ENCODE measurements around the gene OGT. TPM values are rescaled to one million over a fixed set of nuclear protein-coding genes. Genes with fewer than 3 reads are reported as not detected.
"Not testable (repeated sequence)": the region's sequence is repeated elsewhere in the genome, so short reads cannot be mapped to it uniquely, and the experiment has no call there.

The OGT gene
- 100 to 1,000 TPM in 5 of 10 donors, 10 to 100 TPM in 5; 76.1 to 190 (median 110) TPM for polyA plus RNA-seq (ENCODE audit: insufficient read length in 10 of 10)
- long read RNA-seq, donor 1, full-length matches to known transcripts = 2 of 13 reads
- long read RNA-seq, donor 1, partial matches to known transcripts = 11 of 13 reads
- long read RNA-seq, donor 1, other reads (novel, unspliced or antisense) = 0 of 13 reads
- long read RNA-seq, donor 2, full-length matches to known transcripts = 6 of 34 reads
- long read RNA-seq, donor 2, partial matches to known transcripts = 28 of 34 reads
- long read RNA-seq, donor 2, other reads (novel, unspliced or antisense) = 0 of 34 reads
- long read RNA-seq, donor 3 = 0 reads
- long read RNA-seq, donor 4, full-length matches to known transcripts = 2 of 2 reads
- long read RNA-seq, donor 4, partial matches to known transcripts = 0 of 2 reads
- long read RNA-seq, donor 4, other reads (novel, unspliced or antisense) = 0 of 2 reads
- long read RNA-seq, donor 5, full-length matches to known transcripts = 2 of 8 reads
- long read RNA-seq, donor 5, partial matches to known transcripts = 6 of 8 reads
- long read RNA-seq, donor 5, other reads (novel, unspliced or antisense) = 0 of 8 reads
- long read RNA-seq, donor 6, full-length matches to known transcripts = 4 of 23 reads
- long read RNA-seq, donor 6, partial matches to known transcripts = 19 of 23 reads
- long read RNA-seq, donor 6, other reads (novel, unspliced or antisense) = 0 of 23 reads
- long read RNA-seq, donor 7, partial matches to known transcripts = 14 of 14 reads
- long read RNA-seq, donor 7, other reads (novel, unspliced or antisense) = 0 of 14 reads
- long read RNA-seq, donor 8, full-length matches to known transcripts = 3 of 8 reads
- long read RNA-seq, donor 8, partial matches to known transcripts = 5 of 8 reads
- long read RNA-seq, donor 8, other reads (novel, unspliced or antisense) = 0 of 8 reads
- long read RNA-seq, donor 9 = 0 reads

DNA sequence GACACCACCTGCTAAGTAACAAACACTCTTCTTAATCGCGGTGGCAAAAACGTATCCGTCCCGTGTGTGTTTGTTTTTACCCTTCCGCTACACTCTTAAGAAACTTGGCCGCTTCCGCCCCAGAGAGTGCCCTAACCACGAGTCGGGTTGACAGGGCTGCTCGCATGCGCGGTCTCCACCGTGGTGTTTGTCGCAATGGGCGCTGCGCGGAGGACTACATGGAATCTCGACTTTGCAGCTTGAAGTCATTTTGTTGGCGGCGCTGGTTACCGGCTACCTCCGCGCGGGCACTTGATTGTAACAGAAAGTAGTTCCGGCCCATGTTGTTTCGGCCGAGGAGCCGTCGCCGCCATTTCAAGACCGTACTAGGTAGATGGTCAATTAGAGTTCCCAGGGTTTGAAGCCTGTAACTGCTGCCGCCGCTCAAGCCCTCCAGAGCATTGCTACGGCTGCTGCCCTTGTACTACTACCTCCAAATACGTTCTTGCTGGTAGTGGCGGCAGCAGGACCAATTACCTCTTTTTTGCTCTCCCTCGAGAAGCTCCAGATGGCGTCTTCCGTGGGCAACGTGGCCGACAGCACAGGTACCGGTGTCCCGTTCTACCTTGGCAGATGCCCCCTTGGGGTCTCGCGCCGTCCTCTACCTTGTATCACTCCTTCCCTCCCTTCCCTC, at the start of gene OGT:
Gene OGT, plus strand, starts transcription at position 352 of the 673 bp plus-strand sequence. Its CDS starts 196 bp downstream, at position 548.
- peak; percentile 93 to 96 (median 96) for DNase-seq

GRCh38 chrX:71487814-71488213, 45.1 kb upstream of the OGT start:
- no peak for DNase-seq

DNA sequence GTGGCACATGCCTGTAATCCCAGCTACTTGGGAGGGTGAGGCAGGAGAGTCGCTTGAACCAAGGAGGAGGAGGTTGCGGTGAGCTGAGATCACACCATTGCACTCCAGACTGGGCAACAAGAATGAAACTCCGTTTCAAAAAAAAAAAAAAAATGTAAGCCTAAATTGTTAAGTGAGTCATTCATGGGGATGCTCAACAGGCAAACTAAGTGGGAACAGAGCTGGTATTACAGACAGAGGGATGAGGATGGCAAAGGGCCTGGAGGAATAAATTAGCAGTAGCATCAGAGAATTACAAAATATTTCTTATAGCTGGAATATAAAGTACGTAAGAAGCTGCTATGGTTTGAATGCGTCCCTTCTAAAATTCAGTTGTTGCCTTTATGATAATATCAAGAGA, 43.4 kb upstream of the OGT start:
- DNase-seq = no peak

DNA sequence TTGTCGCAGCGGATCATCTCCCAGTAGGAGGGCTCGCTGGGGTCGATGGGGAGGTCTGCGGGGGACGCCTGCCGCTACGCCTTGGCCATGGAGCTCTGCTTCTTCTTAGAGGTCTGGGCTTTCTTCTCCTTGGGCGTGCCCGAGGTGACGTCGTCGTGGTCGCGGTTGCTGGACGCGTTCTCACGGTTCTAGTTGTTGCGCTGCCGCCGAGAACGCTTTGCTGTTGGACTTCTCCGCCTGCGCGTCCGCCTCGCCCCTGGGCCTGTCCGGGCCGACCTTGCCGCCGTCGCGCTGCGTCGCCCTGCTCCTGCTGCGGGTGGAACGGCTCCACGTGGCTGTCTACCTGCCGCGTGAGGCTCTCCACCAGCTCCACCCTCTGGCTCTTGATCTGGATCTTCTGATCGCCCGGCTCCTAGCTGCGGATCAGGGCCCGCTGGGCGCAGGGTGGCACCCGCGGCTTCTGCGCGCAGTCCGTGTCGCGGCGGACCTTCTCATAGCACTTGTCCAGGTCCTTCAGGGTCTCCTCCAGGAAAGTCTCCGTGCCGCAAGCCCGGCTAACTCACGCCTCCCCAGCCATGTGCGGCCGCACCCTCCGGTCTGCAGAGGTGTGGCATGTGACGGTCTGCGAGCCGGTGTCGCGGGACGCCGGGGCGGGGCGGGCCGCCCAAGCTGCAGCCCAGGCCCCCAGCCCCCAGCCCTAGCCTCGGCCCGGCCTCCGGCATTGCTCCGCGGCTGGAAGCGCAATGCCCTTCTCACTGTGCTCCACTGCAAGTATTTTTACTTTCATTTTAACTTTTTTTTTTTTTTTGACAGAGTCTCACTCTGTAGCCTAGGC, 40.5 kb upstream of the OGT start:
- DNase-seq = peak in 2 of 3 donors; percentile 37 to 64

GRCh38 chrX:71493111-71493613, 39.7 kb upstream of the OGT start:
- peak in 2 of 3 donors; percentile 21 to 28 for DNase-seq

DNA sequence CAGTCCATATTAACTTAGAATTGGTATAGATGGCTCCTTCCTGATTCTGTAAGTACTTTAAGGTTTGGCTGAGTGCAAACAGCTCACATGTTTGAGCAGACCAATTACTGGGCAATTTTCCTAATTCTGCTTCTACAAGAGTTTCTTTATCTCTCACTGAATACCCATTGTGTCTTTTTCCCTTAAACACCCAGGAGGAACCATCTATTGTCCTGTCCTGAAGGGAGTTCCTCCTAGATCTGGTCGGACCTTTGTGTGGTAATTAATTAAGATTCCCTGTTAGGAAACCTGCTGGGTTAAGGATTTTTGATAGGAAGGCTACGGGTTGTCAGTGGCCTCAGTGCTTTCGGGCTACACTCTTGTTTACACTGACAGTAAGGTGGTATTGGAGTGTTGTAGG, 36.9 kb upstream of the OGT start:
- not testable (repeated sequence) for DNase-seq

DNA sequence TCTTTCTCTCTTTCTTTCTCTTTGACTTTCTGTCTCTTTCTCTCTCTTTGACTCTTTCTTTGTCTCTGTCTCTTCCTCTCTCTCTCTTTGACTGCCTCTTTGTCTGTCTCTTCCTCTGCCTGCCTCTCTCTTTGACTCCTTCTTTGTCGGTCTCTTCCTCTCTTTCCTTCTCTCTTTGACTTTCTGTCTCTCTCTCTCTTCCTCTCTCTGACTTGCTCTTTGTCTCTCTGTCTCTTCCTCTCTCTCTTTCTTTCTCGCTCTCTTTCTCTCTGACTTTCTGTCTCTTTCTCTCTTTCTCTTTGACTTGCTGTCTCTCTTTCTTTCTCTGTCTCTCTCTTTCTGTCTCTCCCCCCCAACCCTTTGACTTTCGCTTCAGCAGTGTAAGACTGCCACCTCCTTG, 36.4 kb upstream of the OGT start:
- no peak for DNase-seq

DNA sequence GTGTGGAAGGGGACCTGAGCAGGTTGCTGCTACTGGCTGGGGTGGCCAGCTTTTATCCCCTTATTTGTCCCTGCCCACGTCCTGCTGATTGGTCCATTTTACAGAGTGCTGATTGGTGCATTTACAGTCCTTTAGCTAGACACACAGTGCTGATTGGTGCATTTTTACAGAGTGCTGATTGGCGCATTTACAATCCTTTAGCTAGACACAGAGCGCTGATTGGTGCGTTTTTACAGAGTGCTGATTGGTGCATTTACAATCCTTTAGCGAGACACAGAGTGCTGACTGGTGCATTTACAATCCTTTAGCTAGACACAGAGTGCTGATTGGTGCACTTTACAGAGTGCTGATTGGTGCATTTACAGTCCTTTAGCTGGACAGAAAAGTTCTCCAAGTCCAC, 30.8 kb upstream of the OGT start:
- DNase-seq = not testable (repeated sequence)

DNA sequence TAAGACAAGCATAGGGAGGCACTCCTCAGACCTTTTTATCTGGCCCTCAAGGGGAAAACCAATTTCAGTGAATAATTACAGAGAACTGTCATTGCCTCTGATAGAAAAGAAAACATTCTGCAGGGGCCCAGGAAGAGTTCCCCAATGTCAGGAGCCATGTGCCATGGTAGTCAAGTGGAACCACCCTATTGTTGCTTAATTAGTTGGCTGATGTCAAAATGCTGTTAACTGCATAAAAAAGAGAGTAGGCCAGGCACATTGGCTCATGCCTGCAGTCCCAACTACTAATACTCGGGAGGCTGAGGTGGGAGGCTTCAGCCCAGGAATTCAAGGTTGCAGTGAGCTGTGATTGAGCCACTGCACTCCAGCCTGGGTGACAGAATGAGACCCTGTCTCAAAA, 28.6 kb upstream of the OGT start:
- DNase-seq = no peak

DNA sequence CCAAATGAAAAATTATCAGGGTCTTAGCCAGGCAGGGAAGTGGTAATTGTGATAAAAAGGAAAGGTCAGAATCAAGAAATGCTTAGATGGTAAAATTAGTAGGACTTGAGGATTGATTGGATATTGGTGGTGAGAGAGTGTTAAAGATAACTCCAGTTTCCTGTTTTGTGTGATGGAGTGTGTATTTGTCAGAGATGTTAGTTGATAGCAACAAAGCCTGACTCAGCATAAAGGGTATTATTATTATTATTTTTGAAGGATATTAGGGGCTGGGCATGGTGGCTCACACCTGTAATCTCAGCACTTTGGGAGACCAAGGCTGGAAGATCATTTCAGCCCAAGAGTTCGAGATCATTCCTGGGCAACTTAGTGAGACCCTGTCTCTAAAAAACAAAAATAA, 23.6 kb upstream of the OGT start:
- no peak for DNase-seq

GRCh38 chrX:71510161-71510560, 22.7 kb upstream of the OGT start:
- DNase-seq = no peak

DNA sequence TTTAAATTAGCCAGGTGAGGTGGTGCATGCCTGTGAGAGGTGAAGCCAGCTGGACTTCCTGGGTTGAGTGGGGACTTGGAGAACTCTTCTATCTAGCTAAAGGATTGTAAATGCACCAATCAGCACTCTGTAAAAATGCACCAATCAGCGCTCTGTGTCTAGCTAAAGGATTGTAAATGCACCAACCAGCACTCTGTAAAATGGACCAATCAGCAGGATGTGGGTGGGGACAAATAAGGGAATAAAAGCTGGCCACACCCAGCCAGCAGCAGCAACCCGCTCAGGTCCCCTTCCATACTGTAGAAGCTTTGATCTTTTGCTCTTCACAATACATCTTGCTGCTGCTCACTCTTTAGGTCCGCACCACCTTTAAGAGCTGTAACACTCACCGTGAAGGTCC, 19.2 kb upstream of the OGT start:
- not testable (repeated sequence) for DNase-seq

GRCh38 chrX:71514367-71515037, 18.4 kb upstream of the OGT start:
- DNase-seq = peak in 1 of 3 donors; percentile 9

DNA sequence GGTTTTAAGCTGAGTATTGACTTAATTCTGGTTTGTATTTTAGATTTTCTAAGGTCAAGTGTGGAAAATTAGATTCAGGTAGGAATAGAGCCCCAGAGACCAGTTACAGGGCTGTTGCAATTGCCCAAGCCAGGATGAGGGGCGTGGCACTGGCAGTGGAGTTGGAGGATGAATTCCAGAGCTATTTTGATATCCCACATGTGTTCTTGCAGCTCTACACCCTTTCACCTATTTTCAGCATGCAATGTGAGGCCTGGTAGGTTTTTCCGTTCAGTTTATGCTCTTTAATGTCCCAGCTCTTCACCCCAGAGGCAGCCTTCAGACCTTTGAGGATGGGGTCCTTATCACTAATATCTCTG, 17.9 kb upstream of the OGT start:
- DNase-seq = no peak

- DNase-seq = no peak
Measured at GRCh38 chrX:71525316-71525715, 7.6 kb upstream of the OGT start.

GRCh38 chrX:71532078-71532752, 689 bp upstream of the OGT start:
- peak in 2 of 3 donors; percentile 28 to 56 for DNase-seq

DNA sequence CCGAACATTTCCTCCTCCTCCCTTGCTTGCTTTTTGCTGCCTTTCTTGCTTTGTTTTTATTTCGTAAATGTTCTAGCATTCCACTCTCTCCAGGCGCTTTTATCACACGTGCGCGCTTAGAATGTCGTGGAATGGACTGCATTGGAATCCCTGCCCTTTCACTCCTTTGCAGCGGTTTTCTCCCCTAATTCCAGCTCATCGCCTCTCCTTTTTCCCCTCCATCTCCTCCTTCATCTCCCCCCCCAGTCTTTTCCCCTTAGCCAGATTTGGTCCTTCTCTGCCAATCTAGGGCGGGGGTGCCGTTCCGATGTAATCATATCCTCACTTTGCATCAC, 579 bp downstream of the OGT start:
- no peak for DNase-seq

DNA sequence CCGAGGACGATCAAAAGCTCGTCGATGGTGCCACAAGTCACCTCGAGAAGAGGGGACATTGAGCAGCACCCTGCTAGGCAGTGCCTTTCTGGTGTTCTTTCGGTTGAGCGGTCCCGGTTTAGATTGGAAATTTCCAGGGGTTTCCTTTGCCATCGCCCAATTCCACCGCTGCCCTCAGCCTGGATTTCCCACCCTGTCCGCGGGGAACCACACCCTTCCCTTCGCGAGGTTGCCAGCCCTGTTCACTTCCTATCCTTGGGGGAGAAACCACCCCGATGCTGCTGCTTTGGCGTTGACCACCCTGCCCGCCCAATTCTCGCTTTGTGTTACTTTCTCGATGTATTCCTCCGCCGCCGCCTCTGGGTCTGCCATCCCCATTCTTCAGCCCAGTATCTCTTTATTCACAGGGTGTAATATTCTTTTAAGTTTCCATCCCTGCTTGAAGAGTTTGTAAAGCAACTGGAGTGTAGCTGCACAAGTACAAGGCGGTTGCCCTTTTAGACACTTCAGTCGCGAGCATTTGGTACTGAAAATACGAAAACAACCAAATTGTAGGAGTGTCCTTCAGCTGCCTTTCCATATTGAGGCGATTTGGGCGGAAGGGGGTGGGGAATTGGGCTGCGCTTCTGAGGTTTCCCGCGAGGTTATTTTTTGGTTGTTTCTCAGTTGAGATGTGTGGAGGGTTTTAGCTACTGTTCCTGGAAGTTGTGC, 1.1 kb downstream of the OGT start:
- DNase-seq = peak; percentile 40 to 79 (median 53)
